IPS DF 6.9 (cell line): ENCODE measurements around the gene SH2D6.

Experiments used
- DNase-seq: peaks from one replicate; pipeline ENCODE4 v3.0.0-alpha.2; 2013; ENCODE audit warnings: low read depth, low spot score
- H3K27ac ChIP-seq: one replicate; pipeline ENCODE4 v1.5.1; 2013; ENCODE audit warnings: low read length, control low read depth
- H3K27me3 ChIP-seq: 2 replicates; pipeline ENCODE4 v1.6.1; 2013; ENCODE audit warnings: mild to moderate bottlenecking, low read length; ENCODE audit not compliant: control insufficient read depth, insufficient read depth
- H3K36me3 ChIP-seq: 2 replicates; pipeline ENCODE4 v1.6.1; 2013; ENCODE audit warnings: low read length; ENCODE audit not compliant: control insufficient read depth, insufficient read depth
- H3K4me1 ChIP-seq: 2 replicates; pipeline ENCODE4 v1.6.1; 2013; ENCODE audit warnings: low read length; ENCODE audit not compliant: control insufficient read depth, insufficient read depth
- H3K4me3 ChIP-seq: 2 replicates; pipeline ENCODE4 v1.5.1; 2013; ENCODE audit warnings: mild to moderate bottlenecking, low read length
- H3K9me3 ChIP-seq: 2 replicates; pipeline ENCODE4 v1.6.1; 2013; ENCODE audit warnings: low read length, inconsistent platforms; ENCODE audit not compliant: control insufficient read depth, insufficient read depth
- WGBS: extraction: QIAGEN DNeasy Blood & Tissue Kit; methylation state at CpG from one replicate; pipeline ENCODE4 v1.1.7; 2013; ENCODE audit warnings: mixed read lengths, missing lambda C conversion rate; ENCODE audit not compliant: insufficient read length, insufficient coverage; 5-methylcytosine and 5-hydroxymethylcytosine counted together

SH2D6 gene

DNA sequence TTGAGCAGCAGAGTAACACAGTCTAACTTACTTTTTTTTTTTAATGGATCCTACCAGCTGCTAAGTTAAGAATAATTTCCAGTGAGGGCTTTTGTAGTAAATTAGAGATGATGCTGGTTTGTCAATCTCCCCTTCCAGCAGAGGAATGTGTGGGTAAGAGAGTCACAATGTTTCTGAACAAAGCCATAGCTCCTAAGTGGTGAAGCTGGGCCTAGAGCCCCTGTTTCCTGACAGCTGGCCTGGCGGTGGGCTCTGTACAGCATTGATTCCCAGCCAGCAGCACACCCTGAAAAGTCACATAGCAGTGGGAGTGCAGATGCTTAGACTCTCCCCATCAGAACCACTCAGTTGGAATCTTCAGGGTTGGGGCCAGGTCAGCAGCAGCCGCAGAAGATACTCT lies 32.8 kb upstream of the SH2D6 start:
- Histone ChIP-seq H3K4me1 (0 out of 2 replicates have a peak, but pooled peaks cover 4% of the 10 kb centered on the region), H3K27ac (no peak overlapping the region), H3K27me3 (no peaks in the 10 kb centered on the region), H3K4me3 (no peak overlapping the region), H3K36me3 (0 out of 2 replicates have a peak, but pooled peaks cover 4% of the 10 kb centered on the region), H3K9me3 (no peaks in the 10 kb centered on the region)
- WGBS, result no CpG with 5 or more reads among the region's 2 CpGs
- DNase-seq, result no peak

DNA sequence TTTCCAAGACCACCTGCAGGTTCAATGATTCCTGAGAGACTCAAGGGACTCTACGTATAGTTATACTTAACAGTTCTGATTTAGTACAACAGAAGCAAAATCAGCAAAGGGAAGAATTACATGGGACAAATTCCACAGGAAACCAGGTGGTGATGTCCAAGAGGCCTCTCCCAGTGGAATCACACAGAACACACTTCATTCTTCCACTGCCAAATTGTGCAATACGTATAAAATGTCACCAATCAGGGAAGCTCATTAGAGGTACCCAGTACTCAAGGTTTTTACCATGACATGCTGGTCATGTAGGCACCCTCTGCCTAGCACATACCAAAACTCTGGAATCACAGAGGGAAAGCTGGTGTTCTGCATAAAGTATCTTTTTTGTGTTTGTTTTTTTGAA lies 30.8 kb upstream of the SH2D6 start:
- Histone ChIP-seq H3K4me1 (0 out of 2 replicates have a peak, but pooled peaks cover 4% of the 10 kb centered on the region), H3K36me3 (0 out of 2 replicates have a peak, but pooled peaks cover 4% of the 10 kb centered on the region), H3K27ac (no peak overlapping the region), H3K27me3 (no peaks in the 10 kb centered on the region), H3K4me3 (no peak overlapping the region), H3K9me3 (no peaks in the 10 kb centered on the region)
- no peak for DNase-seq
- no CpG with 5 or more reads among the region's 2 CpGs for WGBS

DNA sequence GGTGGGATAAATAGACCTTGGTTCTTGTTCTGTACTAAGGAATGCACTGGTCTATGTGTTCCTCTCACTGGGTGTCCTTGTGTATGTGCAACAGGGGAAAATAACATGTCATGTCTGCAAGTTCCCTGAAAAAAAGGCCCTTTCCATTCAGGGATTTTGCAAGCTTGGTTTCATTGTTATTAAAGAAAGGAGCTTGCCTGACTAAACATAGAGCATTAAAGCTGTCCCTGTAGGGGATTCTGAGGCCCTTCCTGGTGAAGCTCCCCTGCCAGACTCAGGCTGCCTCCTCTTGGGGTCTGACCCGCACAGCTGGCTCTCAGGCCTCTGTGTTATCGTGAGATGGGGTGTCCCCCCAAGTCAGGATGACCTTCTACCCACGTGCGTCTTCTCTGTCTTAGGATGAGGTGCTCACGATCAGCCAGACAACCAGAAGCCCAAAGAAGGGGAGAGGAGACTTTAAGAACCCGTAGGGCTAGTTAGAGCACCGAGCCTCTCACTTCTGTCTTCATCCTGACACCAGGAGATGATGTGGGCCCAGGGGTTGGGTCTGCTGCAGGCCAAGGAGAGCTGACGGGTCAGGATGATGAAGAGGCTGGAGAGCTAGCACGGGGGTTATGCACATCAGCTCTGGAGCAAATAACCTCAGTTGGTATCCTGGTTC lies 29.5 kb upstream of the SH2D6 start:
- Histone ChIP-seq H3K27ac (no peak overlapping the region), H3K36me3 (0 out of 2 replicates have a peak, but pooled peaks cover 4% of the 10 kb centered on the region), H3K4me1 (0 out of 2 replicates have a peak, but pooled peaks cover 4% of the 10 kb centered on the region), H3K9me3 (no peaks in the 10 kb centered on the region), H3K27me3 (no peaks in the 10 kb centered on the region), H3K4me3 (no peak overlapping the region)
- DNase-seq, result no peak
- no CpG with 5 or more reads among the region's 9 CpGs for WGBS

DNA sequence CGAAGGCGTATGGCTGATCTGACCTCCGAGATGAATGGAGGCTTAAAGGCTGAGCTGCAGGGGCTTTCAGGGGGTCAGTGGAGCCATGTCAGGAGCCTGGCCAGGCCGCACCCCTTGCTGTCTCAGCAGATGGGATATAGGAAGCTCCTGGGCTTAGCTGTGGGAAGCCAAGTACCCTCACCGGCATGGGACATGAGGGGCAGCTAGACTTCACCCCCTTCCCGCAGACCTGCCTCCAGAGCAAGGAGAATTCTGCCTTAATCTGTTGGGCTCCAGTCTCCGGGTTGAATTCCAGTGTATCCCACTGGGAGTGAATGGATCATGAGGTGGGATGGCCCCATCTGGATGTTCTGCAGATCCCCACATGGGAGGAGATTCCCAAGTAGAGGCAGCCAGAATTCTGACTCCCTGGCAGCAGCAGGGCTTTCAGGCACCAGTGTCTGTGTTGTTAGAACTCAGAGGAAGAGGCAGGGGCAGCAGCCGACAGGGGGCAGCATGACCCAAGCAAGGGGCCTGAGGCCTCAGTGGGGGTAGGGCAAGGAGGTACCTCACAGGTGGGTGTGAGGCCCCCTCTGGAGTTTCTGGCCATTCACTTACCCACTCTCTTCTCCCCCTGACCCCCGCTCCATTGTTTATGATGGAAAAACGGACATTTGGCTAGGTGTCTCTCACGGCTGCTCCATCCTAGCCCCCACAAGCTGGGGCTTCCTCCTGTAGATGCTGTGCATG lies 27.4 kb upstream of the SH2D6 start:
- Histone ChIP-seq H3K9me3 (no peaks in the 10 kb centered on the region), H3K36me3 (0 out of 2 replicates have a peak, but pooled peaks cover 4% of the 10 kb centered on the region), H3K4me3 (no peak overlapping the region), H3K27ac (no peak overlapping the region), H3K4me1 (no peaks in the 10 kb centered on the region), H3K27me3 (no peaks in the 10 kb centered on the region)
- WGBS, result no CpG with 5 or more reads among the region's 11 CpGs
- no peak for DNase-seq

DNA sequence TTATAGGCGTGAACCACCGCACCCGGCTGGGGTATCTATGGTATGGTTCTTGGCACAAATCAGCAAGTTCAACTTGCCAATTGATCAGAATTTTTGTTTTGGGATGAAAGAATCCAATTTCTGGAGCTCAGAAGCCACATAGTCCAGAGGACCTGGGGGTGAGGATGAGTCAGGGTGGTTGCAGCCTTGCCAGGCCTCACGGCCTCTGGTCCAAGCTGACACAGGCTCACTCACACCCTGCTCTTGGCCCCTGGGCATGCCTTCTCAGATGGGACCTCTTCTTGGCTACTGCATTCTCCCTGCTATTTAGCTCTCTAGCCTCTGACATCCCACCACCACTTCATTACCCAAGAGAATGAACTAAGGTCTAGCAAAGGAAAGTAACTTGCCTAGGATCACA lies 24.7 kb upstream of the SH2D6 start:
- H3K36me3 ChIP-seq, result 0 out of 2 replicates have a peak, but pooled peaks cover 8% of the 10 kb centered on the region
- H3K9me3 ChIP-seq, result no peaks in the 10 kb centered on the region
- no peaks in the 10 kb centered on the region for H3K4me1 ChIP-seq
- DNase-seq, result no peak
- H3K27ac ChIP-seq, result no peak overlapping the region
- H3K4me3 ChIP-seq, result no peak overlapping the region
- WGBS, result no CpG with 5 or more reads among the region's 4 CpGs
- no peaks in the 10 kb centered on the region for H3K27me3 ChIP-seq

DNA sequence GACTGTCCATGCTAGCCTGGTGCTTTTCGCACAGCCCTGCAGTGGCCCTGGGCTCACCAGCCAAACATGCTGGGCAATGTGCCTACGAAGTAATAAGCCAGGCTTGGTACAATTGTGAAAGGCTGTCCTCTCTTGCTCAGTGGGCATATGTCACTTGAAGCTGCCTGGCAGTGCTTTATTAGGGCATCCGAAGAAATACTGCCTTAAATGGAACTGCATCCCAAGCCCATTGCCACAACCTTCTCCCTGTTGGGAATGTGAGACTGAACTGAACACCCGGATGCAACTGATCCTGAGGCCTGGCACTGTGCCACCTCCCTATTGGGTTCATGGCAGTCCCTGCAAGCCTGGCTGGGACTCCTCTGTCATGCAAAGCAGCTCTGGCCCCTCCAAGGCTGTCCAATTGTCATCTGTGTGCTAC lies 24.2 kb upstream of the SH2D6 start:
- Histone ChIP-seq H3K36me3 (peaks cover 8% of the 10 kb centered on the region; the same call in 1 of the 2 replicates), H3K27ac (no peak overlapping the region), H3K4me3 (no peak overlapping the region), H3K4me1 (no peaks in the 10 kb centered on the region), H3K9me3 (no peaks in the 10 kb centered on the region), H3K27me3 (no peaks in the 10 kb centered on the region)
- WGBS, result no CpG with 5 or more reads among the region's 4 CpGs
- no peak for DNase-seq

DNA sequence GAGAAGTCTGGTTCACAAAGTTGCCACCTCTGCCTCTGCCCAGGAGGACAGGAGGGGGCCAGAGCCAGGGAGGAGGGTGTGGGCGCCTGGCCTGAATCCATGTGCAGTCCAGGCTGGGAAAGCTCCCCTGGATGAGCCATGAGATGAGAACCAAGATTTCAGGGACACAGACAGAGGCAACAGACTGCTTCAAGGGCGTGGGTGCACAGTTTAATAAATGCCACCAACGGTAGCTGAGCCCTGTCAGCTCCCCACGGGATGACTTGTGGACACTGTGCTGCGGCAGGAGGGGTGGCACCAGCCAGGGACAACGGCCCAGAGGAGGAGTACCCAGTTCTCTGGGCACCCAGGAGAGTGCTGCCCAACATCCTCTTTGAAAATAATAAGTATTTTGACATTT lies 23.5 kb upstream of the SH2D6 start:
- no peaks in the 10 kb centered on the region for H3K27me3 ChIP-seq
- no peak for DNase-seq
- no CpG with 5 or more reads among the region's 6 CpGs for WGBS
- no peak overlapping the region for H3K27ac ChIP-seq
- no peaks in the 10 kb centered on the region for H3K4me1 ChIP-seq
- peaks cover 7% of the 10 kb centered on the region; the same call in 1 of the 2 replicates for H3K36me3 ChIP-seq
- no peaks in the 10 kb centered on the region for H3K9me3 ChIP-seq
- no peak overlapping the region for H3K4me3 ChIP-seq

DNA sequence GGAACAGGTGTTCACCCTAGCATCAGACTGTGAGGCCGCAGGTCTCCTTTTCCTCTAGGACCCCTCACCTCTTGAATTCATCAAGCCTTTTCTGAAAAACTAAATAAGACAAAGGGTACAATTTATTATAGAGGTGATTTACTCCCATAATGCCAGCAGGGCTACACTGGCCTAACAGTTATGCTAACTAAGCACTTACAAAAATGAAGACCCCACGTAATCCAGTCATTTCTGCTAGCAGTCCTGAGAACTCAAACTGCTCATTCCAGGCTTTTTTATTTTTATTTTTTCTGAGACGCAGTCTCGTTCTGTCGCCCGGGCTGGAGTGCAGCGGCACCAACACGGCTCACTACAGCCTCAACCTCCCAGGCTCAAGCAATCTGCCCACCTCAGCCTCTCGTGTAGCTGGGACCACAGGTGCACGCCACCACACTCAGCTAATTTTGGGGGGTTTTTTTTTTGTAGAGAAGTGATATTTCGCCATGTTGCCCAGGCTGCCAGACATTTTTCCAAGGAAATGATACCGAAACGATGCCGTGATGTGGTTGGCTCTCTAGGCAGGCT lies 22.5 kb upstream of the SH2D6 start:
- H3K27ac ChIP-seq, result no peak overlapping the region
- H3K4me3 ChIP-seq, result no peak overlapping the region
- peaks cover 7% of the 10 kb centered on the region; the same call in 1 of the 2 replicates for H3K36me3 ChIP-seq
- H3K9me3 ChIP-seq, result no peaks in the 10 kb centered on the region
- DNase-seq, result no peak
- H3K27me3 ChIP-seq, result no peaks in the 10 kb centered on the region
- no CpG with 5 or more reads among the region's 14 CpGs for WGBS
- H3K4me1 ChIP-seq, result no peaks in the 10 kb centered on the region

DNA sequence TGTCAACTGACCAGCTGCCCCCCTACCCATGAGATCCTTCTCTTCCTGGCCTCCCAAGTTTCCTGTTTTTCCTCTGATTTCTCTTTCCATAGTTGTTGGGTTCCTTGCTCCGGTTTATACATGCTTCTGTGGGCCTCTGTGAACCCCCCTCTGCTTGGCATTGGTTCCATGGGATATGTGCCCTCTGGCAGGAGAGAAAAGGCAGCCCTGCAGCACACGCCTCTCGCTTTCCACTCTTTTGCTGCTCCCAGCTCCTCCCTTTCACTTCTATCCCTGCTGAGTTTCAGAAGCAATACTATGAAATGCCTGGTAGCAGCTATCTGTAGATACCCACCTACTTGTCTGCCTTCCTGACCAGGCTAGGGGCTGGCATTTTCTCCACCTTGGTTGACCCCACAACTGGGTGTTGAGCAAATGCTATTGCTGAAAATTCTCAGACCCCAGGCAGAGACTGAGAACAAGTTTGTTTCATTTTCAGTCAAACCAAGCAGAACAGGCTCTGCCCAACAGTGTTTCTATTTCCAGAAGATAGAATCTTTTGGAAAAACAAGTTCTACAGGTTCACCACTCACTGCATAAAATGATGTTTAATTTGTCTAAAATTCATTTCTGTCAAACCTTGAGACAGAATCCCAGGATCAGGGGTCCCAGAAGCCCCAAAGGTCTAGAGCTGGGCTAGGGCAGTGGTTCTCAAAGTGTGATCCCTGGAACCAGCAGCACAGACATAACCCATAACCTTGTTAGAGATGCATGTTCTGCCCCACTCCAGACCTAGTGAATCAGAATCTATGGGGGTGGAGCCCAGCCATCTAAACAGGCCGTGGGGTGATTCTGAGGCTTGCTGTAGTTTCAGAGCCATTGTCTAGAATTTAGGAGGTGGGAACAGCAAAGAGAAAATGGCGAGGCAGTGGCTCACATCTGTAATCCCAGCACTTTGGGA lies 21.7 kb upstream of the SH2D6 start:
- Histone ChIP-seq H3K9me3 (no peaks in the 10 kb centered on the region), H3K4me1 (no peaks in the 10 kb centered on the region), H3K27me3 (no peaks in the 10 kb centered on the region), H3K27ac (no peak overlapping the region), H3K4me3 (no peak overlapping the region), H3K36me3 (peaks cover 7% of the 10 kb centered on the region; the same call in 1 of the 2 replicates)
- WGBS, result no CpG with 5 or more reads among the region's 5 CpGs
- DNase-seq, result no peak

DNA sequence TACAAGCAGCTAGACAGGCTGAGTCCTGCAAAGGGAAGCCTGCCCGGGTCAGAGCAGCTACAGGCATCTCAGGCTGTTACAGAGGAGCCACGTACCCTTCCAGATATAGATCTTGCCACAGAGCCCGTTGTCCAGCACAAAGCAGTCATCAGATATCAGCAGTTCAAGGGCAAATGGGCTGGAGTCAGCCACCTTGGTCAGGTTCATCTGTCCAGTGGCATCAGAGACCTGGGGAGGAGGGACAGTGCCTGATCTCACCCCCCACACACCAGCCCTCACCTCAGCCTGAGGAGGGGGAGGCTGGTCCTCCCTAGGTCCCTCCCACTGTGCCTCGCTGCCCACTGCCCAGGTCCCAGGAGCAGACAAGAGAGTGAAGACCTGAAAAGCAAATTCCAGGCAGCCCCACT lies 20.6 kb upstream of the SH2D6 start:
- no peak for DNase-seq

More for the DNA sequence above, 20.6 kb upstream of the SH2D6 start:
- Histone ChIP-seq H3K4me1 (no peaks in the 10 kb centered on the region), H3K27ac (no peak overlapping the region), H3K9me3 (no peaks in the 10 kb centered on the region), H3K27me3 (no peaks in the 10 kb centered on the region), H3K36me3 (peaks cover 7% of the 10 kb centered on the region; the same call in 1 of the 2 replicates), H3K4me3 (no peak overlapping the region)
- WGBS, result no CpG with 5 or more reads among the region's 4 CpGs
